Smooth muscle cell (in vitro differentiated cells): ENCODE measurements around the gene IFNAR2. TPM values are rescaled to one million over a fixed set of nuclear protein-coding genes. Genes with fewer than 3 reads are reported as not detected.

Source experiments
- DNase-seq: peaks from one replicate; lab custom pipeline; 2025; ENCODE audit not compliant: unreplicated experiment; lab: John Stamatoyannopoulos, UW
- H2AFZ ChIP-seq: fragments of 200-600 bp; sonication (generic); 2 replicates; pipeline ENCODE4 v1.6.0; 2016; ENCODE audit warnings: antibody characterized with exemption, low read depth, mild to moderate bottlenecking
- H3F3A ChIP-seq: fragments of 200-600 bp; sonication (generic); 2 replicates; pipeline ENCODE4 v1.6.0; 2017; ENCODE audit warnings: antibody characterized with exemption, low read depth
- H3K27ac ChIP-seq: fragments of 200-600 bp; sonication (generic); 2 replicates; pipeline ENCODE4 v1.5.1; 2016; ENCODE audit warnings: low read depth, mild to moderate bottlenecking
- H3K27me3 ChIP-seq: fragments of 200-600 bp; sonication (generic); 2 replicates; pipeline ENCODE4 v1.6.1; 2016; ENCODE audit warnings: low read depth, mild to moderate bottlenecking
- H3K36me3 ChIP-seq: fragments of 200-600 bp; sonication (generic); 2 replicates; pipeline ENCODE4 v1.5.1; 2016; ENCODE audit warnings: low read depth
- H3K4me1 ChIP-seq: fragments of 200-600 bp; sonication (generic); 2 replicates; pipeline ENCODE4 v1.5.1; 2016; ENCODE audit warnings: low read depth
- H3K4me2 ChIP-seq: fragments of 200-600 bp; sonication (generic); 2 replicates; pipeline ENCODE4 v1.6.0; 2016; ENCODE audit warnings: mild to moderate bottlenecking
- H3K4me3 ChIP-seq: fragments of 200-600 bp; sonication (generic); 2 replicates; pipeline ENCODE4 v1.5.1; 2016; ENCODE audit warnings: mild to moderate bottlenecking
- H3K79me2 ChIP-seq: fragments of 200-600 bp; sonication (generic); 2 replicates; pipeline ENCODE4 v1.6.0; 2016; ENCODE audit warnings: low read depth, mild to moderate bottlenecking
- H3K9ac ChIP-seq: fragments of 200-600 bp; sonication (generic); 2 replicates; pipeline ENCODE4 v1.6.0; 2016; ENCODE audit warnings: low read depth
- H3K9me3 ChIP-seq: fragments of 200-600 bp; sonication (generic); replicated peaks from 2 replicates; pipeline ENCODE4 v1.5.1; 2016; ENCODE audit warnings: low read depth
- H4K20me1 ChIP-seq: fragments of 200-600 bp; sonication (generic); 2 replicates; pipeline ENCODE4 v1.6.0; 2016; ENCODE audit warnings: low read depth
- WGBS: methylation state at CpG from one replicate; pipeline ENCODE4 v1.1.7; 2016; ENCODE audit warnings: low lambda C conversion rate; 5-methylcytosine and 5-hydroxymethylcytosine counted together
- polyA plus RNA-seq: library from polyadenylated mRNA; unstranded; fragments of >200 nt; fragmentation: Nextera tagmentation; extraction: Ambion mirVana; gene quantifications from 2 replicates; pipeline ENCODE4 v1.2.1, GENCODE V29; 2016
- total RNA-seq: library from RNA; depleted of rRNA; stranded (reverse); fragments of >200 nt; gene quantifications from 2 replicates; pipeline ENCODE4 v1.2.3, GENCODE V29; 2014
- TF ChIP-seq, protein P1 (sequence below): fragments of 200-600 bp; sonication (generic); IDR thresholded peaks from 2 replicates; pipeline ENCODE4 v1.5.1; 2017; ENCODE audit warnings: borderline replicate concordance, mild to moderate bottlenecking, antibody characterized with exemption; ENCODE audit not compliant: insufficient read depth, poor library complexity, severe bottlenecking

Gene IFNAR2
- total and polyA plus RNA-seq, 2 experiments from 2014 or later = 30.7 to 33.2 TPM

DNA sequence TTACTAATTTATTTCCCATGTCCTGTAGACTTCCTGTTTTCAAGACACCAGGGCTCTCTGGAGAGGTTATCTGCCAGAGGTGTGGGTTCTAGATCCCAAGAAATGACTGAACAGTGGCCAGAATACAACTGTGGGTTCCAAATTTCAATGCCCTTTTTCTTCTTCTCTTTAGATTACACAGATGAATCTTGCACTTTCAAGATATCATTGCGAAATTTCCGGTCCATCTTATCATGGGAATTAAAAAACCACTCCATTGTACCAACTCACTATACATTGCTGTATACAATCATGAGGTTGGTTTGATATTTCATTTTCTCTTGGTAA is 15.0 kb downstream of the IFNAR2 start:
- WGBS = 98% methylated on average over 2 of the region's 2 CpGs
- TF ChIP-seq, protein P1, sequence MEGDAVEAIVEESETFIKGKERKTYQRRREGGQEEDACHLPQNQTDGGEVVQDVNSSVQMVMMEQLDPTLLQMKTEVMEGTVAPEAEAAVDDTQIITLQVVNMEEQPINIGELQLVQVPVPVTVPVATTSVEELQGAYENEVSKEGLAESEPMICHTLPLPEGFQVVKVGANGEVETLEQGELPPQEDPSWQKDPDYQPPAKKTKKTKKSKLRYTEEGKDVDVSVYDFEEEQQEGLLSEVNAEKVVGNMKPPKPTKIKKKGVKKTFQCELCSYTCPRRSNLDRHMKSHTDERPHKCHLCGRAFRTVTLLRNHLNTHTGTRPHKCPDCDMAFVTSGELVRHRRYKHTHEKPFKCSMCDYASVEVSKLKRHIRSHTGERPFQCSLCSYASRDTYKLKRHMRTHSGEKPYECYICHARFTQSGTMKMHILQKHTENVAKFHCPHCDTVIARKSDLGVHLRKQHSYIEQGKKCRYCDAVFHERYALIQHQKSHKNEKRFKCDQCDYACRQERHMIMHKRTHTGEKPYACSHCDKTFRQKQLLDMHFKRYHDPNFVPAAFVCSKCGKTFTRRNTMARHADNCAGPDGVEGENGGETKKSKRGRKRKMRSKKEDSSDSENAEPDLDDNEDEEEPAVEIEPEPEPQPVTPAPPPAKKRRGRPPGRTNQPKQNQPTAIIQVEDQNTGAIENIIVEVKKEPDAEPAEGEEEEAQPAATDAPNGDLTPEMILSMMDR = no peak
- no peak overlapping the region for H2AFZ ChIP-seq
- no peak overlapping the region for H3K4me2 ChIP-seq
- no peaks in the 10 kb centered on the region for H3K27me3 ChIP-seq
- H4K20me1 ChIP-seq = peaks cover 19% of the 10 kb centered on the region
- no peak overlapping the region for H3K4me3 ChIP-seq
- no peaks in the 10 kb centered on the region for H3K4me1 ChIP-seq
- no peak overlapping the region for H3K9ac ChIP-seq
- H3K27ac ChIP-seq = no peak overlapping the region
- peaks cover 26% of the 10 kb centered on the region for H3K79me2 ChIP-seq
- no peaks in the 10 kb centered on the region for H3K9me3 ChIP-seq
- no peaks in the 10 kb centered on the region for H3F3A ChIP-seq
- peaks cover 15% of the 10 kb centered on the region for H3K36me3 ChIP-seq
- DNase-seq = no peak

DNA sequence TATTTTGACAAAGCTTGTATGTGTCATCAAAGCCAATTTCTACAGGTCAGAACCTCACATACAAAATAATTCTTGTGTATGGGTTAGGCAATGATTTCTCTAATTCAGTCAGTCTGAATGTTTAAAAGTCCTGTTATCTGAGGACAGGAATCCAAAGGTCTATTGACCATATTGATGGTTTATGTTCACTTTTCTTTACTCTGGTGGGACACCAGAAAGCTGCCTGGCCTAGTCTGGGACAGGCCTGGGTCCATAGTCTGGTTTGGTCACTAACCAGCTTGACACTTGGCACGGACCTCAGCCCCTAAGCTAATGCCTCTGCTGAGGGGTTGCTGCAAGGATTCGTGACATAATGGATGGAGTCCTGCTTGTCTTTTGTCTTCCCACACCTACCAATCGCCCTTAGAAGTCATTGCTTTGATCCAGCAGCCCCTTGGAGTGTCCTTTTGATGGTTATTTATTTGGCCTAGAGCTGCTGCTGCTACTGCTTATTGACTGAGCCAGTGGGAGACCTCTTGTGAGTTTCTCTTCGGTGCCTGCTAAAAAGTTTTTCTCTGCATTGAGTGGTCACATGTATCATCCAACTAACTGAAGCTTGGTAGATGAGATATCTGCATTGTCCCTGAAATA is 15.7 kb downstream of the IFNAR2 start:
- Histone ChIP-seq H2AFZ (no peak overlapping the region), H3K4me2 (no peak overlapping the region), H3K36me3 (peaks cover 19% of the 10 kb centered on the region), H3K79me2 (peaks cover 21% of the 10 kb centered on the region), H3K27ac (no peak overlapping the region), H3K4me1 (no peaks in the 10 kb centered on the region), H3K9me3 (no peaks in the 10 kb centered on the region), H3F3A (no peaks in the 10 kb centered on the region), H3K4me3 (no peak overlapping the region), H3K9ac (no peak overlapping the region), H4K20me1 (peaks cover 13% of the 10 kb centered on the region), H3K27me3 (no peaks in the 10 kb centered on the region)
- TF ChIP-seq, protein P1 = no peak
- DNase-seq = no peak
- 95% methylated on average over 4 of the region's 4 CpGs for WGBS

DNA sequence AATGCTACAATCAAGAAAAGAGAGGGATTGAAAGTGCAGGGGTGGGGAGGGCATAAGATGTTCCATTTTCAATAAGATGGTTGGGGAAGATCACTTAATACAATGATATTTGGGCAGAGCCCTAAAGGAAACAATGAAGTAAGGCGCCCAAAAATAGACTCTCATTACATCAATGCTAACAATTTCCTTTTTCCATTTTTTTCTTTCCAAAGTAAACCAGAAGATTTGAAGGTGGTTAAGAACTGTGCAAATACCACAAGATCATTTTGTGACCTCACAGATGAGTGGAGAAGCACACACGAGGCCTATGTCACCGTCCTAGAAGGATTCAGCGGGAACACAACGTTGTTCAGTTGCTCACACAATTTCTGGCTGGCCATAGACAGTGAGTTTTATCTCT is 16.8 kb downstream of the IFNAR2 start:
- H4K20me1 ChIP-seq = peaks cover 12% of the 10 kb centered on the region
- H3K36me3 ChIP-seq = peaks cover 19% of the 10 kb centered on the region
- no peaks in the 10 kb centered on the region for H3K4me1 ChIP-seq
- 97% methylated on average over 5 of the region's 5 CpGs for WGBS
- H3K4me2 ChIP-seq = no peak overlapping the region
- H2AFZ ChIP-seq = no peak overlapping the region
- TF ChIP-seq, protein P1 = no peak
- H3K9me3 ChIP-seq = no peaks in the 10 kb centered on the region
- no peaks in the 10 kb centered on the region for H3F3A ChIP-seq
- no peak for DNase-seq
- H3K27ac ChIP-seq = no peak overlapping the region
- H3K9ac ChIP-seq = no peak overlapping the region
- peaks cover 10% of the 10 kb centered on the region for H3K79me2 ChIP-seq
- no peak overlapping the region for H3K4me3 ChIP-seq
- no peaks in the 10 kb centered on the region for H3K27me3 ChIP-seq

DNA sequence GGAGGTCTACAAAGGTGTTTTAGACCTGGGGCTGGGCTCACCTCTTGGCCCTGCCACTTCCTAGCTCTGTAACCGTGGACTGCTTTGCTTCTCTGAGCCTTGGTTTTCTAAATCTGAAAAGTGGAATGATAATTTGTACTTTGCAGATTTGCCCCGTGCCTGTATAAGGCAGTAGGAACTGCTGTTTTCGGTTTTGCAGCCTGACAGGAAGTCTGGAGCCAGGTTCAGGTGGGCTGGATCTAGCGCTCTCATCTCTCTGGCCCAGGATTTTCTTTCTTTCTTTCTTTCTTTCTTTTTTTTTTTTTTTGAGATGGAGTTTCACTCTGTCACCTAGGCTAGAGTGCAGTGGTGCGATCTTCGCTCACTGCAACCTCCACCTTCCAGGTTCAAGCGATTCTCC is 17.2 kb downstream of the IFNAR2 start:
- Histone ChIP-seq H3K4me2 (no peak overlapping the region), H3K27ac (no peak overlapping the region), H3F3A (no peaks in the 10 kb centered on the region), H3K27me3 (no peaks in the 10 kb centered on the region), H3K4me1 (no peaks in the 10 kb centered on the region), H4K20me1 (peaks cover 12% of the 10 kb centered on the region), H3K36me3 (peaks cover 21% of the 10 kb centered on the region), H3K9ac (no peak overlapping the region), H2AFZ (no peak overlapping the region), H3K79me2 (peaks cover 6% of the 10 kb centered on the region), H3K4me3 (no peak overlapping the region), H3K9me3 (no peaks in the 10 kb centered on the region)
- 98% methylated on average over 7 of the region's 7 CpGs for WGBS
- DNase-seq = no peak
- TF ChIP-seq, protein P1 = no peak
